Erythroblast (primary cell): ENCODE measurements around the gene MCUB.

Experiments
- GATA1 ChIP-seq: IDR thresholded peaks from 2 replicates; pipeline ENCODE4 v1.6.1; 2011; ENCODE audit warnings: low read depth, mild to moderate bottlenecking, control low read depth, low read length, moderate library complexity
- POLR2A ChIP-seq: IDR thresholded peaks from 2 replicates; pipeline ENCODE4 v1.6.1; 2011; ENCODE audit warnings: mild to moderate bottlenecking, low read length

DNA sequence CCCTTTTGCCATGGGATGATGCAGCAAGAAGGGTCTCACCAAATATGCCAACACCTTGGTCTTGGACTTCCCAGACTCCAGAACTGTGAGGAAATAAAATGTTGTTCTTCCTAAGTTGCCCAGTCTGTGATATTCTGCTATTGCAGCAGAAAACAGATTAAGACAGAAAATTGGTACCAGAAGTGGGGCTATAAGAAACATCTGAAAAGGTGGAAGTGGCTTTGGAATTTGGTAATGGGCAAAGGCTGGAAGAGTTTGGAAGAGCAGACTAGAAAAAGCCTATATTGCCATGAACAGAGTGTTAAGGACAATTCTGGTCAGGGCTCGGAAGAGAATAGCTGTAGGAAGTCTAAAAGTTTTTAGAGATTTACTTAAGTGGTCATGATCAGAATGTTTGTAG, 115.8 kb downstream of the MCUB start:
- TF ChIP-seq POLR2A = no peak
- no peak for TF ChIP-seq GATA1
